Mucosa of descending colon (tissue), 3 donors: ENCODE results near the gene SCUBE1. TPM values are rescaled to one million over a fixed set of nuclear protein-coding genes. Genes with fewer than 3 reads are reported as not detected.

Source experiments
- ATAC-seq: fragments of 200-7000 bp; cut with Tn5 transposase; one replicate; pipeline ENCODE4 v1.9.1; 2020; ENCODE audit warnings: mild to moderate bottlenecking, moderate library complexity
- DNase-seq, 3 donors: peaks; one replicate each; pipeline ENCODE4 v3.0.0-alpha.2; 2020
- H3K36me3 ChIP-seq: fragments of 200-600 bp; one replicate; pipeline ENCODE4 v1.8.0; 2021; ENCODE audit warnings: low read depth, mild to moderate bottlenecking
- H3K4me1 ChIP-seq: fragments of 200-600 bp; one replicate; pipeline ENCODE4 v1.8.0; 2021; ENCODE audit warnings: low read depth, mild to moderate bottlenecking
- H3K4me3 ChIP-seq: fragments of 200-600 bp; one replicate; pipeline ENCODE4 v1.8.0; 2021; ENCODE audit warnings: mild to moderate bottlenecking
- H3K9me3 ChIP-seq: fragments of 200-600 bp; one replicate; pipeline ENCODE4 v1.8.0; 2021; ENCODE audit warnings: mild to moderate bottlenecking
- CTCF ChIP-seq: fragments of 200-600 bp; IDR thresholded peaks from one replicate; pipeline ENCODE4 v1.8.0; 2022; ENCODE audit warnings: antibody characterized with exemption, mild to moderate bottlenecking
- intact Hi-C, 2 donors: fragments of 100-400 bp; cut with DNase I in 1 of 2; cut with micrococcal nuclease in 1 of 2; formaldehyde crosslinking; loops; one replicate each; pipeline versions ENCODE4 v1.11.0 to v1.11.1; 2022; cut with DNase I, micrococcal nuclease
- total RNA-seq, 3 donors: library from RNA; stranded (reverse); fragmentation: NEBNext Ultra II Directional in 2 of 3; extraction: Animal tissue kit (Norgen Biotek cat#: 25700) in 2 of 3; gene quantifications; one replicate each; pipeline versions ENCODE4 v1.2.1 to v1.2.4, GENCODE V29; 2021 to 2023
- donor health status: DM: no; HTN: no; CAD: no; lungs with moderate emphysema.
- donor health status: DM: no; HTN: no; CAD: no.
- donor health status: DM: no; HTN: yes; CAD: no.

The SCUBE1 gene
- total RNA-seq, 3 donors from 2014 or later: 3.8 to 20.9 (median 4.7) TPM

- Histone ChIP-seq H3K4me1 (no peaks in the 10 kb centered on the region), H3K4me3 (no peak overlapping the region), H3K9me3 (no peaks in the 10 kb centered on the region), H3K36me3 (no peaks in the 10 kb centered on the region)
- ATAC-seq: no peak
- no peak for DNase-seq
- intact Hi-C loops: no loop called here
- no peak for TF ChIP-seq CTCF
These were observed 99.8 kb downstream of the SCUBE1 start for GRCh38 chr22:43243324-43243723.

- intact Hi-C loops: no loop called here
These were observed 100.5 kb downstream of the SCUBE1 start for GRCh38 chr22:43242627-43243026.

GRCh38 chr22:43241699-43242386, 101.3 kb downstream of the SCUBE1 start:
- no peak overlapping the region for H3K4me3 ChIP-seq
- DNase-seq (no peak), ATAC-seq (no peak)
- TF ChIP-seq CTCF: no peak
- intact Hi-C loops: no loop called here
- H3K4me1 ChIP-seq: no peaks in the 10 kb centered on the region
- H3K9me3 ChIP-seq: no peaks in the 10 kb centered on the region
- no peaks in the 10 kb centered on the region for H3K36me3 ChIP-seq

More at GRCh38 chr22:43242627-43243026, 100.5 kb downstream of the SCUBE1 start:
- no peak for TF ChIP-seq CTCF
- ATAC-seq: no peak
- no peak overlapping the region for H3K4me3 ChIP-seq
- no peaks in the 10 kb centered on the region for H3K9me3 ChIP-seq
- no peaks in the 10 kb centered on the region for H3K4me1 ChIP-seq
- no peak for DNase-seq
- H3K36me3 ChIP-seq: no peaks in the 10 kb centered on the region

GRCh38 chr22:43241138-43241597, 102.0 kb downstream of the SCUBE1 start:
- intact Hi-C loops: no loop called here
- Histone ChIP-seq H3K9me3 (no peaks in the 10 kb centered on the region), H3K4me1 (no peaks in the 10 kb centered on the region), H3K36me3 (no peaks in the 10 kb centered on the region), H3K4me3 (no peak overlapping the region)
- ATAC-seq: no peak
- no peak for TF ChIP-seq CTCF
- no peak for DNase-seq

- no peak overlapping the region for H3K4me3 ChIP-seq
- no peak for TF ChIP-seq CTCF
- intact Hi-C loops: no loop called here
- no peaks in the 10 kb centered on the region for H3K36me3 ChIP-seq
- ATAC-seq (no peak), DNase-seq (no peak)
- no peaks in the 10 kb centered on the region for H3K4me1 ChIP-seq
- H3K9me3 ChIP-seq: no peaks in the 10 kb centered on the region
These were observed 102.6 kb downstream of the SCUBE1 start for GRCh38 chr22:43240614-43241013.
